ENCODE data around the gene EFL1.

Gene EFL1

GRCh38 chr15:82108489-82109078 lies 153.9 kb downstream of the EFL1 start:
- H3K36me3 Mint-ChIP-seq (ENCODE audit: low read depth): no peaks in the 10 kb centered on the region
- H3K9me3 Mint-ChIP-seq: peaks cover 4% of the 10 kb centered on the region
- H3K27ac Mint-ChIP-seq: no peak overlapping the region
- TF ChIP-seq CTCF (IDR thresholded peaks at IDR 0.05; ENCODE audit: unreplicated experiment in 3 of 3): peak; percentile 21 to 39 (median 23)
- H3K4me1 Mint-ChIP-seq: peaks cover 8% of the 10 kb centered on the region
- H3K27me3 Mint-ChIP-seq (ENCODE audit: low read depth): peaks cover 11% of the 10 kb centered on the region
- H3K4me3 Mint-ChIP-seq: no peak overlapping the region

- Mint-ChIP-seq H3K4me1 (peaks cover 8% of the 10 kb centered on the region), H3K9me3 (peaks cover 3% of the 10 kb centered on the region), H3K27me3 (ENCODE audit: low read depth) (peaks cover 11% of the 10 kb centered on the region), H3K36me3 (ENCODE audit: low read depth) (no peaks in the 10 kb centered on the region), H3K27ac (no peak overlapping the region), H3K4me3 (no peak overlapping the region)
- TF ChIP-seq CTCF (IDR thresholded peaks at IDR 0.05; ENCODE audit: unreplicated experiment in 3 of 3): no peak
These were observed 155.9 kb downstream of the EFL1 start for GRCh38 chr15:82106679-82107078.

GRCh38 chr15:82105451-82106215 lies 156.9 kb downstream of the EFL1 start:
- peak in 1 of 3 experiments; percentile 10 for TF ChIP-seq CTCF (IDR thresholded peaks at IDR 0.05; ENCODE audit: unreplicated experiment in 3 of 3)
- Mint-ChIP-seq H3K9me3 (no peaks in the 10 kb centered on the region), H3K4me1 (peaks cover 16% of the 10 kb centered on the region), H3K27me3 (ENCODE audit: low read depth) (peaks cover 17% of the 10 kb centered on the region), H3K36me3 (ENCODE audit: low read depth) (no peaks in the 10 kb centered on the region), H3K4me3 (no peak overlapping the region), H3K27ac (peak overlapping the region in 2 of 3 experiments; percentile 25 to 58)

GRCh38 chr15:82103468-82103867 lies 159.1 kb downstream of the EFL1 start:
- Mint-ChIP-seq H3K9me3 (no peaks in the 10 kb centered on the region), H3K4me3 (no peak overlapping the region), H3K27ac (peak overlapping the region in 1 of 3 experiments; percentile 6), H3K27me3 (ENCODE audit: low read depth) (peaks cover 17% of the 10 kb centered on the region), H3K4me1 (peaks cover 30% of the 10 kb centered on the region), H3K36me3 (ENCODE audit: low read depth) (no peaks in the 10 kb centered on the region)
- TF ChIP-seq CTCF (IDR thresholded peaks at IDR 0.05; ENCODE audit: unreplicated experiment in 3 of 3): no peak

- Mint-ChIP-seq H3K9me3 (no peaks in the 10 kb centered on the region), H3K4me1 (peaks cover 30% of the 10 kb centered on the region), H3K27ac (peak overlapping the region; percentile 0 to 82 (median 63)), H3K36me3 (ENCODE audit: low read depth) (no peaks in the 10 kb centered on the region), H3K27me3 (ENCODE audit: low read depth) (peaks cover 20% of the 10 kb centered on the region), H3K4me3 (no peak overlapping the region)
- TF ChIP-seq CTCF (IDR thresholded peaks at IDR 0.05; ENCODE audit: unreplicated experiment in 3 of 3): no peak
These were observed 162.2 kb downstream of the EFL1 start for GRCh38 chr15:82100111-82100929.

Data from nephron (organoid).